ENCODE measurements around the gene RNPS1. TPM values are rescaled to one million over a fixed set of nuclear protein-coding genes. Genes with fewer than 3 reads are reported as not detected.
A peak's percentile ranks its signal among the peaks of the same experiment; 100 is the strongest.

The RNPS1 gene
- polyA plus RNA-seq, 2 donors, result 41.4 to 100.0 TPM

DNA sequence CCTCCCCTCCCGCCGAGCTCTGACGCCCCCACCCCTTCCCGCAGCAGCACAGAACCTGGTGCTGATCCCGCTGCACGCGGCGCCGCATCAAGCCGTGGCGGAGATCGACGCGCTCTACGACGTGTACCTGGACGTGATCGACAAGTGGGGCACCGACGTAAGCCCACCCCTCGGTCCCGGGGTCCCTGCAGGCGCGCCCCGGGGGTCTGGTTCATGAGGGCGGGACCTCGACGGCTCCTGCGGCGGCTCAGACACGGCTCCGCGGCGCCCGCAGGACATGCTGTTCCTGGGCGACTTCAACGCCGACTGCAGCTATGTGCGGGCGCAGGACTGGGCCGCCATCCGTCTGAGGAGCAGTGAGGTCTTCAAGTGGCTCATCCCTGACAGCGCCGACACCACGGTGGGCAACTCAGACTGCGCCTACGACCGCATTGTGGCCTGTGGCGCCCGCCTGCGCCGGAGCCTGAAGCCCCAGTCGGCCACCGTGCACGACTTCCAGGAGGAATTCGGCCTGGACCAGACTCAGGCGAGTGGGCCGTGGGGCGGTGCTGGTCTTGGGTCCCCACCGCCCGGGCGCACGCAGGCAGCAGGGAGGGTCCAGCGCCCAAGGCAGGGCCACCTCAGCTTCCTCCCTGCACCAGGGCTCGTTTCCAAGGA lies 30.3 kb downstream of the RNPS1 start:
- Histone ChIP-seq H3K4me3 (ENCODE audit: low read depth in 1 of 2, low read length in 2 of 2) (no peak overlapping the region), H3K27me3 (ENCODE audit: control insufficient read depth in 1 of 2, insufficient read depth in 2 of 2, low read length in 2 of 2) (peaks cover 0 to 10% of the 10 kb centered on the region in 2 donors), H3K9me3 (ENCODE audit: control insufficient read depth in 2 of 2, insufficient read depth in 1 of 2, low read depth in 1 of 2, low read length in 1 of 2) (no peaks in the 10 kb centered on the region), H3K27ac (ENCODE audit: low read depth in 2 of 2, low read length in 1 of 2) (no peak overlapping the region), H3K4me1 (ENCODE audit: control insufficient read depth in 2 of 2, insufficient read depth in 2 of 2, low read length in 1 of 2) (peaks cover 6 to 23% of the 10 kb centered on the region in 2 donors), H3K36me3 (ENCODE audit: control insufficient read depth in 2 of 2, insufficient read depth in 2 of 2, low read length in 1 of 2) (peaks cover 12 to 38% of the 10 kb centered on the region in 2 donors)
- 16 to 19% methylated on average over 56 to 65 of the region's 65 CpGs for WGBS, 2 donors

DNA sequence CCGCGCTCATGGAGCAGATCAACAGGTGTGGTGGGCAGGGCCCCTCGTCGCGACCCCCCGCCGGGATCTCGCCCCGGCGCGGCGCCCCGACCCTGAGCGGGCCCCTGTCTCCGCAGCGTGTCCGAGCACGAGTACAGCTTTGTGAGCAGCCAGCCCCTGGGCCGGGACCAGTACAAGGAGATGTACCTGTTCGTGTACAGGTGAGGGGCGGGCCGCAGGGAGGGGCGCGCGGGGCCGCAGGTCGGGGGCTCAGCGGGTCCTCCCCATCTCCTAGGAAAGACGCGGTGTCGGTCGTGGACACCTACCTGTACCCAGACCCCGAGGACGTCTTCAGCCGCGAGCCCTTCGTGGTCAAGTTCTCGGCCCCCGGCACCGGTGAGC lies 30.8 kb downstream of the RNPS1 start:
- Histone ChIP-seq H3K36me3 (ENCODE audit: control insufficient read depth in 2 of 2, insufficient read depth in 2 of 2, low read length in 1 of 2) (peaks cover 15 to 41% of the 10 kb centered on the region in 2 donors), H3K9me3 (ENCODE audit: control insufficient read depth in 2 of 2, insufficient read depth in 1 of 2, low read depth in 1 of 2, low read length in 1 of 2) (no peaks in the 10 kb centered on the region), H3K4me3 (ENCODE audit: low read depth in 1 of 2, low read length in 2 of 2) (peak overlapping the region in 1 of 2 donors; percentile 13), H3K27ac (ENCODE audit: low read depth in 2 of 2, low read length in 1 of 2) (no peak overlapping the region), H3K27me3 (ENCODE audit: control insufficient read depth in 1 of 2, insufficient read depth in 2 of 2, low read length in 2 of 2) (peaks cover 0 to 10% of the 10 kb centered on the region in 2 donors), H3K4me1 (ENCODE audit: control insufficient read depth in 2 of 2, insufficient read depth in 2 of 2, low read length in 1 of 2) (peaks cover 6 to 23% of the 10 kb centered on the region in 2 donors)
- 6 to 8% methylated on average over 34 to 40 of the region's 40 CpGs for WGBS, 2 donors

DNA sequence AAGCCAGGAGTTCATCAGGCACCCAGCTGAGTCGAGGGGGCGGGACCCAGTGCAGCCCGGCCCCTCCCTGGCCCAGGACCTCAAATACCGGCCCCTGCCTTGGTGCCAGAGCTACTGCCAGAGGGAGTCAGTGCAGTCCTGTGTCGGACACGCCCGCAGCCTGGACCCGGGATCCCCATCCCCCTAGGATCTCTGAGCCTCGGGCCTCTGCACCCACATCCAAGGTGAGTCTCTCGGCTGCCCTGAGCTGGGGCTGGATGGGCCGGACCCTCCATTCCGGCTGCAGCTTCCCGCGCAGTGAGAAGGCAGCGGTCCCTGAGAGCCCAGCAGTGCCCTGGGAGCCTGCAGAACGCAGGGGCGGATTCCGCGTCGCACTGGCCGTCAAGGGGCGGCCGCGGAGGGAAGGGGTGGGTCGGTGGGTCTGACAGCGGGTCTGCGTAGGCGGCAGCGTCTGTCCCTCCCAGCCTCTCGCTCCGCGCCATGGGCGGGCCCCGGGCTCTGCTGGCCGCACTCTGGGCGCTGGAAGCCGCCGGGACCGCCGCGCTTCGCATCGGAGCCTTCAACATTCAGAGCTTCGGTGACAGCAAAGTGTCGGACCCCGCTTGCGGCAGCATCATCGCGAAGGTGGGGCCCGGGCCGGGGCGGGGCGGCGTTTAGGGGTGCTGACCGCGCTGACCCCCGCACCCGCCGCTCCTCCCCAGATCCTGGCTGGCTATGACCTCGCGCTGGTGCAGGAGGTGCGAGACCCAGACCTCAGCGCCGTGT lies 31.4 kb downstream of the RNPS1 start, which contains the start of gene DNASE1L2:
Gene DNASE1L2, plus strand, starts transcription at position 108 of the 765 bp plus-strand sequence. Its CDS starts 373 bp downstream, at position 481.
- Histone ChIP-seq H3K27ac (ENCODE audit: low read depth in 2 of 2, low read length in 1 of 2) (no peak within 1 kb of the TSS), H3K4me3 (ENCODE audit: low read depth in 1 of 2, low read length in 2 of 2) (peak within 1 kb of the TSS in 1 of 2 donors; percentile 13), H3K27me3 (ENCODE audit: control insufficient read depth in 1 of 2, insufficient read depth in 2 of 2, low read length in 2 of 2) (peaks cover 0 to 10% of the 10 kb centered on the region in 2 donors), H3K4me1 (ENCODE audit: control insufficient read depth in 2 of 2, insufficient read depth in 2 of 2, low read length in 1 of 2) (peaks cover 6 to 25% of the 10 kb centered on the region in 2 donors), H3K36me3 (ENCODE audit: control insufficient read depth in 2 of 2, insufficient read depth in 2 of 2, low read length in 1 of 2) (peaks cover 15 to 47% of the 10 kb centered on the region in 2 donors), H3K9me3 (ENCODE audit: control insufficient read depth in 2 of 2, insufficient read depth in 1 of 2, low read depth in 1 of 2, low read length in 1 of 2) (no peaks in the 10 kb centered on the region)
- WGBS, 2 donors, result 5 to 9% methylated on average over 61 to 64 of the region's 64 CpGs

DNA sequence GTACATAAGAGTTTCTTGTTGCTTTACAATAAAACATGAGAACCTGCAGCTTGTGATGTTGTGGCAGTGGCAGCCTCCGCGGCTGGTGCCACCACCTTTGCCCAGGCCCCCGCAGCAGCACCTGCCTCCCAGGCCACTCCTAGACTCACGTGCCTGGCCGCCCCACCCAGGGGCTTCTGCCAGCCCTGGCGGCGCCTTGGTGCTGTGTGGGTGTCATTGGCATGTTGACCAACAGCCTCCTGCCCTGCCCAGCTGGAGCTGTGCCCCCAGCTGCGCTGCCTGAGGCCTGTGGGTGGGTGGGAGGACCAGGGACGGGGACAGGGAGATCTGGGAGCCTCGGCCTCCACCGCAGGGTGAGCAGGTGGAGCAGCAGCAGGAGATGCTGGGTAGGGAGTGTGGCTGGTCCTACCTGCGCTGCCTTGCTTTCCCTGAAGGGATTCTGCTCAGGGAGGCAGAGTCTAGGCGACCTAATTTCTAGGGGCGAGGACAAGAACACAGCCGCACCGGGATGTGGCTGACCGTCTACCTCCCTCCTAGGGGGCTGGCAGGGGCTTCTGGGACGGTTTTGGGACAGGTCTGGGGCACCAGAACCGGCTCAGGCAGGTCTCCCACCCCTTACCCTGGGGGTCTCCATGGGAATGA lies 32.1 kb downstream of the RNPS1 start:
- no peaks in the 10 kb centered on the region for H3K9me3 ChIP-seq (ENCODE audit: control insufficient read depth in 2 of 2, insufficient read depth in 1 of 2, low read depth in 1 of 2, low read length in 1 of 2)
- H3K4me1 ChIP-seq (ENCODE audit: control insufficient read depth in 2 of 2, insufficient read depth in 2 of 2, low read length in 1 of 2), result peaks cover 6 to 32% of the 10 kb centered on the region in 2 donors
- peaks cover 0 to 10% of the 10 kb centered on the region in 2 donors for H3K27me3 ChIP-seq (ENCODE audit: control insufficient read depth in 1 of 2, insufficient read depth in 2 of 2, low read length in 2 of 2)
- H3K27ac ChIP-seq (ENCODE audit: low read depth in 2 of 2, low read length in 1 of 2), result no peak overlapping the region
- no peak overlapping the region for H3K4me3 ChIP-seq (ENCODE audit: low read depth in 1 of 2, low read length in 2 of 2)
- 51 to 63% methylated on average over 19 of the region's 19 CpGs for WGBS, 2 donors
- H3K36me3 ChIP-seq (ENCODE audit: control insufficient read depth in 2 of 2, insufficient read depth in 2 of 2, low read length in 1 of 2), result peaks cover 15 to 53% of the 10 kb centered on the region in 2 donors

DNA sequence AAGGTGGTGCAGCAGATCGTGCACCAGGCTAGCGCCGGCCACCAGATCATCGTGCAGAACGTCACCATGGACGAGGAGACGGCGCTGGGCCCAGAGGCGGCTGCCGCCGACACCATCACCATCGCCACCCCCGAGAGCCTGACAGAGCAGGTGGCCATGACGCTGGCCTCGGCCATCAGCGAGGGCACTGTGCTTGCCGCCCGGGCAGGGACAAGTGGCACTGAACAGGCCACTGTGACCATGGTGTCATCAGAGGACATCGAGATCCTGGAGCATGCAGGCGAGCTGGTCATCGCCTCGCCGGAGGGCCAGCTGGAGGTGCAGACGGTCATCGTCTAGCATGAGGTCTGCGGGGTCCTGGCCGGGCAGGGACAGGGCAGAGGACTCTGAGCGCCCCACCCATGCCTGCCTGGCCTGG lies 32.7 kb downstream of the RNPS1 start:
- peaks cover 6 to 32% of the 10 kb centered on the region in 2 donors for H3K4me1 ChIP-seq (ENCODE audit: control insufficient read depth in 2 of 2, insufficient read depth in 2 of 2, low read length in 1 of 2)
- H3K27me3 ChIP-seq (ENCODE audit: control insufficient read depth in 1 of 2, insufficient read depth in 2 of 2, low read length in 2 of 2), result peaks cover 0 to 10% of the 10 kb centered on the region in 2 donors
- H3K9me3 ChIP-seq (ENCODE audit: control insufficient read depth in 2 of 2, insufficient read depth in 1 of 2, low read depth in 1 of 2, low read length in 1 of 2), result no peaks in the 10 kb centered on the region
- no peak overlapping the region for H3K4me3 ChIP-seq (ENCODE audit: low read depth in 1 of 2, low read length in 2 of 2)
- H3K27ac ChIP-seq (ENCODE audit: low read depth in 2 of 2, low read length in 1 of 2), result no peak overlapping the region
- WGBS, 2 donors, result 94 to 95% methylated on average over 28 of the region's 28 CpGs
- peaks cover 15 to 57% of the 10 kb centered on the region in 2 donors for H3K36me3 ChIP-seq (ENCODE audit: control insufficient read depth in 2 of 2, insufficient read depth in 2 of 2, low read length in 1 of 2)

DNA sequence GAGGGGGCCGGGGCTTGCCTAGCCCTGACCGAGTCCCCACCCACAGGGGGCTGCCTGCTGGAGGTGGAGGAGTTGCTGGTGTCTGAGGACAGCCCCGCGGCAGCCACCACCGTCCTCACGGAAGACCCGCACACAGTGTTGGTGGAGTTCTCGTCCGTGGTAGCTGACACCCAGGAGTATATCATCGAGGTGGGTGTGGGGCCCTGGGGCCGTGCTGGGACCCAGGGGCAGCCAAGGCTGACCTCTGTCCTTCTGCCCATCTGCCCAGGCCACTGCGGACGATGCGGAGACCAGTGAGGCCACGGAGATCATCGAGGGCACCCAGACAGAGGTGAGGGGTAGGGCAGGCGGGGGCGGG lies 33.1 kb downstream of the RNPS1 start:
- no peak overlapping the region for H3K4me3 ChIP-seq (ENCODE audit: low read depth in 1 of 2, low read length in 2 of 2)
- 91 to 93% methylated on average over 15 to 18 of the region's 18 CpGs for WGBS, 2 donors
- peaks cover 0 to 10% of the 10 kb centered on the region in 2 donors for H3K27me3 ChIP-seq (ENCODE audit: control insufficient read depth in 1 of 2, insufficient read depth in 2 of 2, low read length in 2 of 2)
- H3K4me1 ChIP-seq (ENCODE audit: control insufficient read depth in 2 of 2, insufficient read depth in 2 of 2, low read length in 1 of 2), result peaks cover 6 to 32% of the 10 kb centered on the region in 2 donors
- peaks cover 15 to 59% of the 10 kb centered on the region in 2 donors for H3K36me3 ChIP-seq (ENCODE audit: control insufficient read depth in 2 of 2, insufficient read depth in 2 of 2, low read length in 1 of 2)
- H3K9me3 ChIP-seq (ENCODE audit: control insufficient read depth in 2 of 2, insufficient read depth in 1 of 2, low read depth in 1 of 2, low read length in 1 of 2), result no peaks in the 10 kb centered on the region
- no peak overlapping the region for H3K27ac ChIP-seq (ENCODE audit: low read depth in 2 of 2, low read length in 1 of 2)

DNA sequence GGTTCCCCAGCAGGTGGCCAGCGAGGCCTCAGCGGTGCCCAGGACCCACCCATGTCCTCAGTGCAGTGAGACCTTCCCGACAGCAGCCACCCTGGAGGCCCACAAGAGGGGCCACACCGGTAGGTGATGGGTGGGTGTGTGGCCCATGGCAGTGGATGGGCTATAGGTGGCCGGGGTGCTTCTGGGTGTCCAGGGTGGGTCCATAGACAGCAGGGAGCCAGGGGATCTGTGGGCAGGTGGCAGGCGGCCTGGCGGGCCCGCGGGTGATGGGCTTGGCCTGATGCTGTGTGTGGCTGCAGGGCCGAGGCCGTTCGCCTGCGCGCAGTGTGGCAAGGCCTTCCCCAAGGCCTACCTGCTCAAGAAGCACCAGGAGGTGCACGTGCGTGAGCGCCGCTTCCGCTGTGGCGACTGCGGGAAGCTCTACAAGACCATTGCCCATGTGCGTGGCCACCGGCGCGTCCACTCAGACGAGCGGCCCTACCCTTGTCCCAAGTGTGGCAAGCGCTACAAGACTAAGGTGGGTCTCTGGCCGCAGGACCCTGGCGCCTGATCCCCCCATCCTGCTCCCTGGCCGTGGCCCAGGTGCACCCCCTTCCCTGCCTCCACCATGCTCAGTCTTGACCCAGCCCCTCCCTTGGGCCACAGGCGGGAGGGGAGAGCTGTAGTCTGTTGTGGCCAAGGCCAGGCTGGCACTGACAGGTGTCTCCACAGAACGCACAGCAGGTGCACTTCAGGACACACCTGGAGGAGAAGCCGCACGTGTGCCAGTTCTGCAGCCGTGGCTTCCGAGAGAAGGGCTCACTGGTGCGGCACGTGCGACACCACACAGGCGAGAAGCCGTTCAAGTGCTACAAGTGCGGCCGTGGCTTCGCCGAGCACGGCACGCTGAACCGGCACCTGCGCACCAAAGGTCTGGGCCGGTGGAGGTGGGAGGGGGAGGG lies 33.8 kb downstream of the RNPS1 start:
- Histone ChIP-seq H3K27ac (ENCODE audit: low read depth in 2 of 2, low read length in 1 of 2) (no peak overlapping the region), H3K4me3 (ENCODE audit: low read depth in 1 of 2, low read length in 2 of 2) (no peak overlapping the region), H3K36me3 (ENCODE audit: control insufficient read depth in 2 of 2, insufficient read depth in 2 of 2, low read length in 1 of 2) (peaks cover 19 to 65% of the 10 kb centered on the region in 2 donors), H3K27me3 (ENCODE audit: control insufficient read depth in 1 of 2, insufficient read depth in 2 of 2, low read length in 2 of 2) (peaks cover 0 to 10% of the 10 kb centered on the region in 2 donors), H3K9me3 (ENCODE audit: control insufficient read depth in 2 of 2, insufficient read depth in 1 of 2, low read depth in 1 of 2, low read length in 1 of 2) (no peaks in the 10 kb centered on the region), H3K4me1 (ENCODE audit: control insufficient read depth in 2 of 2, insufficient read depth in 2 of 2, low read length in 1 of 2) (peaks cover 6 to 32% of the 10 kb centered on the region in 2 donors)
- 91 to 93% methylated on average over 51 of the region's 51 CpGs for WGBS, 2 donors

DNA sequence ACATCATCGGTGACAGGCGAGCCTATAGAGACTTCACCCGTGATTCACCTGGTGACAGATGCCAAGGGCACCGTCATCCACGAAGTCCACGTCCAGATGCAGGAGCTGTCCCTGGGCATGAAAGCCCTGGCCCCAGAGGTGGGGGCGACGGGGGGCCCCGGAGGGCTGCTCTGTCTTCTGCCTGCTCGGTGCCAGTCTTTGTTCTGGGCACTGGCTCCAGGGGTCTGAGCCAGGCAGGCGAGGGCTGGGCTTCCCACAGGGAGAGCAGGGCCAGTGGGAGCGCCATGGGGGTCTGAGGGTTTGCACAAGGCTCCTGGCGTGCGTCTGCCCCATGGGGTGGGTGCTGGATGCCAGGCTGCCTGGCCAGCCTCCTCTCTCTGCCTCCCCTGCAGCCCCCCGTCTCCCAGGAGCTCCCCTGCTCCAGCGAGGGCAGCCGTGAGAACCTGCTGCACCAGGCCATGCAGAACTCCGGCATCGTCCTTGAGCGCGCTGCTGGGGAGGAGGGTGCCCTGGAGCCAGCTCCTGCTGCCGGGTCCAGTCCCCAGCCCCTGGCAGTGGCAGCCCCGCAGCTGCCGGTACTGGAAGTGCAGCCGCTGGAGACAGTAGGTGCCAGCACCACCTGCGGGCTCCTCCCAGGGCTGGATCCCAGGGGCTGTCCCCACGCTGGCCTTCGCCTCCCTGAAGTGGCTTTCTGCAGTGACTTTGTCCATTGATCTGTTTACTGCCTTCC lies 34.7 kb downstream of the RNPS1 start:
- Histone ChIP-seq H3K27ac (ENCODE audit: low read depth in 2 of 2, low read length in 1 of 2) (no peak overlapping the region), H3K36me3 (ENCODE audit: control insufficient read depth in 2 of 2, insufficient read depth in 2 of 2, low read length in 1 of 2) (peaks cover 26 to 73% of the 10 kb centered on the region in 2 donors)

More for the DNA sequence above, 34.7 kb downstream of the RNPS1 start:
- H3K9me3 ChIP-seq (ENCODE audit: control insufficient read depth in 2 of 2, insufficient read depth in 1 of 2, low read depth in 1 of 2, low read length in 1 of 2), result no peaks in the 10 kb centered on the region
- H3K27me3 ChIP-seq (ENCODE audit: control insufficient read depth in 1 of 2, insufficient read depth in 2 of 2, low read length in 2 of 2), result peaks cover 0 to 10% of the 10 kb centered on the region in 2 donors
- WGBS, 2 donors, result 94 to 95% methylated on average over 27 to 28 of the region's 28 CpGs
- peaks cover 6 to 32% of the 10 kb centered on the region in 2 donors for H3K4me1 ChIP-seq (ENCODE audit: control insufficient read depth in 2 of 2, insufficient read depth in 2 of 2, low read length in 1 of 2)
- H3K4me3 ChIP-seq (ENCODE audit: low read depth in 1 of 2, low read length in 2 of 2), result no peak overlapping the region

Data from esophagus (tissue), 2 donors.